NCI-H345 treated with DMSO at 0.1 percent for 48 hours (cell line): Measurements from ENCODE around the gene QTRT2.

Experiments used
- DNase-seq: peaks from one replicate; lab custom pipeline; 2025; ENCODE audit not compliant: unreplicated experiment; lab: John Stamatoyannopoulos, UW

Gene QTRT2

GRCh38 chr3:114076711-114077110, 20.2 kb downstream of the QTRT2 start:
- DNase-seq: no peak

- DNase-seq: no peak
These were observed 21.6 kb downstream of the QTRT2 start for GRCh38 chr3:114078126-114078525.

- DNase-seq: no peak
These were observed 23.2 kb downstream of the QTRT2 start for GRCh38 chr3:114079761-114080160.

GRCh38 chr3:114080201-114080600, 23.7 kb downstream of the QTRT2 start:
- DNase-seq: no peak

- DNase-seq: no peak
These were observed 24.5 kb downstream of the QTRT2 start for GRCh38 chr3:114081037-114081436.

GRCh38 chr3:114083112-114083511, 26.6 kb downstream of the QTRT2 start:
- DNase-seq: no peak

GRCh38 chr3:114086356-114086755, 29.8 kb downstream of the QTRT2 start:
- no peak for DNase-seq

GRCh38 chr3:114089675-114090074, 33.1 kb downstream of the QTRT2 start:
- DNase-seq: no peak

- DNase-seq: no peak
These were observed 35.8 kb downstream of the QTRT2 start for GRCh38 chr3:114092151-114093015.

GRCh38 chr3:114093016-114093380, 36.5 kb downstream of the QTRT2 start:
- DNase-seq: no peak

- DNase-seq: no peak
These were observed 37.1 kb downstream of the QTRT2 start for GRCh38 chr3:114093596-114093995.

GRCh38 chr3:114095796-114096195, 39.3 kb downstream of the QTRT2 start:
- DNase-seq: no peak

GRCh38 chr3:114101101-114101500, 44.6 kb downstream of the QTRT2 start:
- DNase-seq: no peak

- no peak for DNase-seq
These were observed 46.6 kb downstream of the QTRT2 start for GRCh38 chr3:114103181-114103580.

GRCh38 chr3:114103858-114104257, 47.3 kb downstream of the QTRT2 start:
- no peak for DNase-seq

GRCh38 chr3:114104414-114104813, 47.9 kb downstream of the QTRT2 start:
- no peak for DNase-seq

- no peak for DNase-seq
These were observed 51.6 kb downstream of the QTRT2 start for GRCh38 chr3:114108137-114108536.

- DNase-seq: no peak
These were observed 53.9 kb downstream of the QTRT2 start for GRCh38 chr3:114110439-114110838.

GRCh38 chr3:114111060-114111770, 54.7 kb downstream of the QTRT2 start:
- DNase-seq: no peak

- no peak for DNase-seq
These were observed 56.2 kb downstream of the QTRT2 start for GRCh38 chr3:114112696-114113095.

- DNase-seq: no peak
These were observed 58.2 kb downstream of the QTRT2 start for GRCh38 chr3:114114719-114115118.

GRCh38 chr3:114115143-114115542, 58.6 kb downstream of the QTRT2 start:
- DNase-seq: no peak
